Activated CD4-positive, alpha-beta memory T cell treated with anti-CD3 and anti-CD28 coated beads for 36 hours (primary cell): Measurements from ENCODE around the gene PLEKHJ1. TPM values are rescaled to one million over a fixed set of nuclear protein-coding genes. Genes with fewer than 3 reads are reported as not detected.

Source experiments
- CTCF ChIA-PET: fragments of 350-600 bp; sonication (Branson Sonifier 250); formaldehyde crosslinking; loops from one replicate; lab custom pipeline; 2021; ENCODE audit warnings: antibody characterized with exemption, inconsistent platforms; lab: Charles Lee
- POLR2A ChIA-PET: fragments of 350-600 bp; sonication (Branson Sonifier 250); formaldehyde crosslinking; loops from one replicate; lab custom pipeline; 2021; ENCODE audit warnings: antibody characterized with exemption; lab: Charles Lee
- DNase-seq: peaks from one replicate; pipeline ENCODE4 v3.0.0-alpha.2; 2020
- H3K27ac Mint-ChIP-seq: one replicate; pipeline ENCODE4 v1.8.0; 2021; ENCODE audit warnings: mixed read lengths
- H3K27me3 Mint-ChIP-seq: one replicate; pipeline ENCODE4 v1.8.0; 2021; ENCODE audit warnings: mixed read lengths
- H3K36me3 Mint-ChIP-seq: one replicate; pipeline ENCODE4 v1.8.0; 2021; ENCODE audit warnings: mixed read lengths
- H3K4me1 Mint-ChIP-seq: one replicate; pipeline ENCODE4 v1.8.0; 2021; ENCODE audit warnings: low read depth, mixed read lengths
- H3K4me3 Mint-ChIP-seq: one replicate; pipeline ENCODE4 v1.8.0; 2021; ENCODE audit warnings: mild to moderate bottlenecking, mixed read lengths
- H3K9me3 Mint-ChIP-seq: one replicate; pipeline ENCODE4 v1.8.0; 2021; ENCODE audit warnings: mixed read lengths
- intact Hi-C: fragments of 100-400 bp; cut with micrococcal nuclease; formaldehyde crosslinking; loops from one replicate; pipeline ENCODE4 v1.15.1; 2023
- total RNA-seq, 2 experiments: library from RNA; stranded (reverse); gene quantifications; one replicate each; pipeline ENCODE4 v1.2.3, GENCODE V29; 2021

PLEKHJ1 gene
- total RNA-seq, 2 experiments from 2014 or later = 60.8 to 64.0 TPM

DNA sequence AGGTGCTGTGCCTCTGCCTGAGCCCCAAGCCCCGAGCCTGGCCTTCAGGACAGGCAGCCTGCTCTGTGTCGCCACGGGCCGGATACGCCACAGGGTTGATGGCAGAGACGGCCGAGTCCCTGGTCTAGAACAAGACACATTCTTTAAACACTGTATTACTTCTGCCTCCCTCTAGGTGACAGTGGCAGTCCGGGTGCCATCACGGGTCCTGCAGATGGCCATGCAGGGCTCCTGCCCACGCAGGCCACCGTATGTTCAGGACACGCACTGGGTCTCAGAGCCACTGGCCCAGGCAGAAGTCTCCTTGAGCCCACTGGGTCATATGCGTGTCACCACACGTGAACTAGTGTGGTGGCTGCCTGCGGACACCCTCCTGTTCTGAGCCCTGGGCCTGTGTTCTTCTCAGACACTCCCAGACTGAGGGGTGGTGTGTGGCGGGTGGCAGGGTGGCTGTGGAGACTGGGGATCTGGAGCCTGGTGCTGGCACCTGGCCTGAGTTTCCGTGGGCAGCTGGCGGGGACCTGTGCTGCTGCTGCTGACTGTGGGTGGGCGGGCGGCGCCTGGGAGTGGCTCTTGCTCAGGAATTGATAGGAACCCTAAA is 4.4 kb downstream of the PLEKHJ1 start:
- POLR2A ChIA-PET = no interaction called here
- Mint-ChIP-seq H3K27me3 (peaks cover 4% of the 10 kb centered on the region), H3K4me1 (peaks cover 22% of the 10 kb centered on the region), H3K36me3 (peaks cover 28% of the 10 kb centered on the region), H3K4me3 (no peak overlapping the region), H3K27ac (no peak overlapping the region), H3K9me3 (no peaks in the 10 kb centered on the region)
- DNase-seq = no peak
- CTCF ChIA-PET = no interaction called here
- intact Hi-C loops = no loop called here

- intact Hi-C loops = no loop called here
- POLR2A ChIA-PET = interaction anchor here (0.5 to 0.9 kb wide), 4 partner anchors 54 to 521 kb away, joined by 3 to 6 read pairs (median 3); no protein-coding TSS in a partner anchor
- CTCF ChIA-PET = interaction anchor here (0.6 to 1.7 kb wide), 2 partner anchors 15 to 76 kb away, joined by 3 to 6 read pairs; no protein-coding TSS in a partner anchor
- Mint-ChIP-seq H3K4me3 (no peak overlapping the region), H3K9me3 (no peaks in the 10 kb centered on the region), H3K4me1 (peaks cover 22% of the 10 kb centered on the region), H3K27me3 (no peaks in the 10 kb centered on the region), H3K36me3 (peaks cover 27% of the 10 kb centered on the region), H3K27ac (no peak overlapping the region)
- DNase-seq = no peak
Observed at GRCh38 chr19:2230807-2231533, 5.2 kb downstream of the PLEKHJ1 start.

DNA sequence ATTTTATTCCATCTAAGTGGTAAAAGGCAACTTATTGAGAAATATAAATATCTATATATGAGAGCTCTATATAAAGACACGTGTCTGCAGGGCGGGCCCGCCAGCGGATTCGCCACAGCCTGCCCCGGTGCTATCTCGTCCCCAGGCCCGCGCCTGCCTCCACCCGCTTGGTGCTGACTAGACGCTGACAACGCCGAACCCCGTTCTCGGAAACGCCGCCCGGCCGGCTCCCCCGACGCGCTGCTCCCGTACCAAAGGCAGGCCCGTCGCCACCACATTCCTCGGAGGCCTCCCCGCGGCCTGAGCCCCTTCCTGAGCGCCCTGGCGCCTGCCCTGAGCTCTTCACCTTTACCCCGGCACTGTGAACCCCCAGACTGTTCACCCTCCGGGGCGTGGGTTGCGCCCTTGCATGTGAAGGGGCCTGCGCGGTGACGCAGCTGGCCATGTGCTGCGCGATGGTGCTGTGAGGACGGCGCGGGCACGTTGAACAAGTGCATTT is 6.0 kb downstream of the PLEKHJ1 start:
- ChIA-PET POLR2A (interaction anchor here (0.6 to 0.9 kb wide), 2 partner anchors 72 to 522 kb away, joined by 3 to 6 read pairs; no protein-coding TSS in a partner anchor), CTCF (interaction anchor here (1.7 kb wide), 1 partner anchor 14 kb away, joined by 6 read pairs; no protein-coding TSS in a partner anchor)

DNA sequence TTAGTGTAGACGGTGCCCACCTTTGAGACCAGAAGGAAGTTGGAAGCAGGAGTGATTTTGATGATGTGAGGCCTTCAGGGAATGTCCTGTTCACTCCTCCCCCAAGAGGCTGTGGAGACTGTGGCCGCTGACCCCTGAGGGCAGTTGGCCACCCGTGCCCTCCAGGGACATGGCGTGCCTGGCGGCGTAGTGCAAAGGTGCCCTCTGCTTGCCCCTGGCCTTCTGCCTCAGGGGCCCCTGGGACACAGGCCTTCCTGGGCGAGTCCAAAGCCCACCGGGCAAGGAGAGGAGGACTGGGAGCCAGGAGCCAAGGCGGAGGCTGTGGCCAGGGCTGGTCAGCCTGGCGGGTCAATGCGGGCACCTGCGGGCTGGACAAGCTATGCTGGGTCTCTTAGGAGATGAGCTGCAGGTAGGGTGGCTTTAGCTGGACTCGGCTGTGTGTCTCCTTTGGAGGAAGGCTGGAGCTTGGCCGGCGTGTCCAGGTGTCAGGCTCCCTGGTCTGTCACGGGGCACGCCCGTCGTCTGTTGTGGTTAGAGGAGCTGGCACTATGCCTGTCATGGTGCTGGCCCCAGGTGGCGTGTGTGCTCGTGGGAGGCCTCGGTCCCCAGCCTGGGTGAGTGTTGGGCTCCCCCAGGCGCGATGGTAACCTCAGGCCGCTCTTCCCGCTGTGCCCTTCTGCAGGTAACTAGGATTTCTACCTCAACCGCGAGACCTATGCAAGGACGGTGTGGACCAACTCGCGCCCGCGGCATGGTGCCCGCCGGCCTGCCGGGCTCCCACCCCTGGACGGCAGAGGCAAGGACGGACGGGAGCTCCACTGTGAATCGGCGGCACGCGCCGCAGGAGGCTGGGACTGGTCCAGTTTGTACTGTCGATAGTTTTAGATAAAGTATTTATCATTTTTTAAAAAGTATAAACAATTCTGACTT is 6.8 kb downstream of the PLEKHJ1 start:
- Mint-ChIP-seq H3K4me3 (no peak overlapping the region), H3K27ac (no peak overlapping the region), H3K27me3 (no peaks in the 10 kb centered on the region), H3K36me3 (peaks cover 37% of the 10 kb centered on the region), H3K9me3 (no peaks in the 10 kb centered on the region), H3K4me1 (peaks cover 13% of the 10 kb centered on the region)
- ChIA-PET POLR2A (no interaction called here), CTCF (interaction anchor here (1.7 kb wide), 1 partner anchor 14 kb away, joined by 6 read pairs; no protein-coding TSS in a partner anchor)
- intact Hi-C loops = no loop called here
- DNase-seq = no peak

More for the DNA sequence above, 6.0 kb downstream of the PLEKHJ1 start:
- Mint-ChIP-seq H3K36me3 (peaks cover 32% of the 10 kb centered on the region), H3K27ac (no peak overlapping the region), H3K4me3 (no peak overlapping the region), H3K4me1 (peaks cover 19% of the 10 kb centered on the region), H3K9me3 (no peaks in the 10 kb centered on the region), H3K27me3 (no peaks in the 10 kb centered on the region)
- intact Hi-C loops = no loop called here
- no peak for DNase-seq

DNA sequence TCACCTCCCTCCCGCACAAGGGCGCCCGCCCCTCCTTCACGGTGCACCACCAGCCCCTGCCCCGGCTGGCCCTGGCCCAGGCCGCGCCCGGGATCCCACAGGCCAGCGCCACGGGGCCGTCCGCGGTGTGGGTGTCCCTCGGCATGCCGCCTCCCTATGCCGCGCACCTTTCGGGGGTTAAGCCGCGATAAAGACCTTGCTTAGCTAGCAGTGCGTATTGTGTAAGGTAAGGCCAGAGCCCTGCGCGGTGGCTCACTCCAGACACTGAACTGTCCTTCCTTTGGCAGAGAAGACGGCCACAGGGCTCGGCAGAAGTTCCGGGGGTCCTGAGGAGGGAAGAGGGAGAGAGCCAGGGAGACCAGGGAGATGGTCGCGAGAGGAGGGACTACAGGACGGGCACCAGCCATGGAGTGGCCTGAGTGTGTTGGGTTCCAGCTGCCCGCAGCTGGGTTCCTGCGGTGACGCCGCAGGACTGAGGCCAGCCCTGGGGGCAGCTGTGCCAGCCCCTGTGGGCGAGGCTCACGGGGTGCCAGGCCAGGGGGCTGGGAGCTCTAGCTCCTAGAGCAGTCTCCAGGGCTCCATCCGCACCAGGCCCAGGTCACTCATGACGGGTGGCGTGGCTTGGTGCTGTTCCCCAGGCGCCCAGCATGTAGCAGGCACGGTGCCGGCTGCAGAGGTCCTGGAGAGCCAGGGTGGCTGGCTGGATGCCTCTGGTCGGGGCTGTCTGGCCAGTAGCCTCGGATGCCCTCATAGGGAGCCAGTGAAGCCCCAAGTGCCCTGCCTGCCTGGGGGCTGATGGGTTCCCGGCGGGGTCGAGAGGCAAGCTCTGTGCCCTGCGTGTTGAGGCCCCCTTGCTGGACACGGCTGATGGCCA is 7.7 kb downstream of the PLEKHJ1 start:
- ChIA-PET CTCF (no interaction called here), POLR2A (no interaction called here)
- no peak overlapping the region for H3K27ac Mint-ChIP-seq

GRCh38 chr19:2227415-2228156 is 8.5 kb downstream of the PLEKHJ1 start:
- no peak overlapping the region for H3K27ac Mint-ChIP-seq
- no peak for DNase-seq

More for the DNA sequence above, 7.7 kb downstream of the PLEKHJ1 start:
- H3K4me1 Mint-ChIP-seq = peaks cover 5% of the 10 kb centered on the region
- peaks cover 36% of the 10 kb centered on the region for H3K36me3 Mint-ChIP-seq
- no peak overlapping the region for H3K4me3 Mint-ChIP-seq
- no peaks in the 10 kb centered on the region for H3K27me3 Mint-ChIP-seq
- DNase-seq = no peak
- intact Hi-C loops = no loop called here
- no peaks in the 10 kb centered on the region for H3K9me3 Mint-ChIP-seq

DNA sequence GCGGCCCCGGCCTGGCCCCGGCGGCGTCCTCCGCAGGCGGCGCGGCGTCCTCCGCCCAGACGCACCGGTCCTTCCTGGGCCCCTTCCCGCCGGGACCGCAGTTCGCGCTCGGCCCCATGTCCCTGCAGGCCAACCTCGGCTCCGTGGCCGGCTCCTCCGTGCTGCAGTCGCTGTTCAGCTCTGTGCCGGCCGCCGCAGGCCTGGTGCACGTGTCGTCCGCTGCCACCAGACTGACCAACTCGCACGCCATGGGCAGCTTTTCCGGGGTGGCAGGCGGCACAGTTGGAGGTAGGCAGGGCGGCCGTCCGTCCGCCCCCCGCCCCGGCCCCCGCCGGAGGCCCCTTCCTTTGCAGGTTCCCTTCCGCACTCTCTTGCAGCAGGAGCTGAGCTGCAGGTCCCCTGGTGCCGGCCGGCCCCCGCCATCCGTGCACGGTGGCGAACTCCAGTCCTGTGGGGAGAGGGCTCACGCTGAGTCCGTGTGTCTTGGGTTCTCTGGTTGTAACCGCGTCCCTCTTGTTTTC is 9.2 kb downstream of the PLEKHJ1 start:
- no peaks in the 10 kb centered on the region for H3K27me3 Mint-ChIP-seq
- CTCF ChIA-PET = no interaction called here
- H3K36me3 Mint-ChIP-seq = peaks cover 33% of the 10 kb centered on the region
- H3K4me1 Mint-ChIP-seq = no peaks in the 10 kb centered on the region
- intact Hi-C loops = no loop called here
- H3K4me3 Mint-ChIP-seq = no peak overlapping the region
- POLR2A ChIA-PET = interaction anchor here (0.9 kb wide), 1 partner anchor 9 kb away, joined by 3 read pairs; the partner anchor contains the start of gene PLEKHJ1
- H3K9me3 Mint-ChIP-seq = no peaks in the 10 kb centered on the region
- H3K27ac Mint-ChIP-seq = no peak overlapping the region
- DNase-seq = no peak

More at GRCh38 chr19:2227415-2228156, 8.5 kb downstream of the PLEKHJ1 start:
- H3K36me3 Mint-ChIP-seq = peaks cover 33% of the 10 kb centered on the region
- H3K9me3 Mint-ChIP-seq = no peaks in the 10 kb centered on the region
- ChIA-PET CTCF (no interaction called here), POLR2A (no interaction called here)
- H3K4me3 Mint-ChIP-seq = no peak overlapping the region
- intact Hi-C loops = no loop called here
- H3K27me3 Mint-ChIP-seq = no peaks in the 10 kb centered on the region
- H3K4me1 Mint-ChIP-seq = peaks cover 4% of the 10 kb centered on the region

DNA sequence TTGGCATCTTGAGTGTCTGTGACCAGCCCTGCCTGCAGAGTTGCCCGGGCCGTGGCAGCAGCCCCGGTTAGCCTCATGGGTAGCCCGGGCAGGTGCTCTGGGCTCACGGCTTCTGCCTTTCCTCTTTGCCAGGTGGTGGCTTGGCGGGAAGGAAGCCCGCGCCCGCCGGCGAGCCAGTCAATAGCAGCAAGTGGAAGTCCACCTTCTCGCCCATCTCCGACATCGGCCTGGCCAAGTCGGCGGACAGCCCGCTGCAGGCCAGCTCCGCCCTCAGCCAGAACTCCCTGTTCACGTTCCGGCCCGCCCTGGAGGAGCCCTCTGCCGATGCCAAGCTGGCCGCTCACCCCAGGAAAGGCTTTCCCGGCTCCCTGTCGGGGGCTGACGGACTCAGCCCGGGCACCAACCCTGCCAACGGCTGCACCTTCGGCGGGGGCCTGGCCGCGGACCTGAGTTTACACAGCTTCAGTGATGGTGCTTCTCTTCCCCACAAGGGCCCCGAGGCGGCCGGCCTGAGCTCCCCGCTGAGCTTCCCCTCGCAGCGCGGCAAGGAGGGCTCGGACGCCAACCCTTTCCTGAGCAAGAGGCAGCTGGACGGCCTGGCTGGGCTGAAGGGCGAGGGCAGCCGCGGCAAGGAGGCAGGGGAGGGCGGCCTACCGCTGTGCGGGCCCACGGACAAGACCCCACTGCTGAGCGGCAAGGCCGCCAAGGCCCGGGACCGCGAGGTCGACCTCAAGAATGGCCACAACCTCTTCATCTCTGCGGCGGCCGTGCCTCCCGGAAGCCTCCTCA is 9.9 kb downstream of the PLEKHJ1 start:
- H3K4me1 Mint-ChIP-seq = no peaks in the 10 kb centered on the region
- DNase-seq = no peak
- H3K4me3 Mint-ChIP-seq = no peak overlapping the region
- no peaks in the 10 kb centered on the region for H3K9me3 Mint-ChIP-seq
- H3K27ac Mint-ChIP-seq = no peak overlapping the region
- ChIA-PET CTCF (interaction anchor here (1.8 kb wide), 1 partner anchor 70 kb away, joined by 4 read pairs; no protein-coding TSS in a partner anchor), POLR2A (interaction anchor here (0.9 kb wide), 1 partner anchor 10 kb away, joined by 3 read pairs; the partner anchor contains the start of gene PLEKHJ1)
- intact Hi-C loops = no loop called here
- H3K27me3 Mint-ChIP-seq = no peaks in the 10 kb centered on the region
- peaks cover 33% of the 10 kb centered on the region for H3K36me3 Mint-ChIP-seq

- intact Hi-C loops = no loop called here
- Mint-ChIP-seq H3K36me3 (peaks cover 36% of the 10 kb centered on the region), H3K4me1 (no peaks in the 10 kb centered on the region), H3K4me3 (no peak overlapping the region), H3K27ac (no peak overlapping the region), H3K27me3 (no peaks in the 10 kb centered on the region), H3K9me3 (no peaks in the 10 kb centered on the region)
- ChIA-PET CTCF (interaction anchor here (1.8 kb wide), 1 partner anchor 70 kb away, joined by 4 read pairs; no protein-coding TSS in a partner anchor), POLR2A (no interaction called here)
- no peak for DNase-seq
Observed at GRCh38 chr19:2225415-2226050, 10.6 kb downstream of the PLEKHJ1 start.
